Adrenal gland (tissue), 12 donors: Measurements from ENCODE around the gene DHPS. TPM values are rescaled to one million over a fixed set of nuclear protein-coding genes. Genes with fewer than 3 reads are reported as not detected.

ENCODE experiments used
- DNase-seq, 7 donors: peaks; one replicate each; pipeline ENCODE4 v3.0.0-alpha.2; 2019 to 2020
- H3K27ac ChIP-seq, 5 donors: fragments of 200-600 bp; sonication (generic) in 4 of 5; 1 replicate in 3 of 5; 2 replicates in 2 of 5; pipeline versions ENCODE4 v1.5.1 to v1.8.0; 2016 to 2020; ENCODE audit warnings: mild to moderate bottlenecking in 1 of 5
- H3K27me3 ChIP-seq: fragments of 200-600 bp; 2 replicates; pipeline ENCODE4 v1.8.0; 2021
- H3K36me3 ChIP-seq, 2 donors: fragments of 200-600 bp; replicated peaks in 1 of 2; 1 replicate in 1 of 2; 2 replicates in 1 of 2; pipeline versions ENCODE4 v1.5.1 to v1.8.0; 2018 to 2022
- H3K4me1 ChIP-seq, 2 donors: fragments of 200-600 bp; replicated peaks in 1 of 2; 1 replicate in 1 of 2; 2 replicates in 1 of 2; pipeline versions ENCODE4 v1.5.1 to v1.8.0; 2018 to 2021
- H3K4me3 ChIP-seq, 4 donors: fragments of 200-600 bp; sonication (generic) in 3 of 4; one replicate each; pipeline ENCODE4 v1.5.1; 2016 to 2018
- H3K9me3 ChIP-seq, 3 donors: fragments of 200-600 bp; sonication (generic) in 1 of 3; replicated peaks in 1 of 3; 1 replicate in 2 of 3; 2 replicates in 1 of 3; pipeline versions ENCODE4 v1.5.1 to v1.8.0; 2016 to 2021
- POLR2A ChIP-seq, 2 donors: fragments of 450-650 bp; IDR thresholded peaks; one replicate each; pipeline ENCODE4 v1.6.1; 2017; ENCODE audit warnings: antibody characterized with exemption in 2 of 2, mild to moderate bottlenecking in 2 of 2, moderate library complexity in 1 of 2
- WGBS, 4 donors: extraction: QIAGEN DNeasy Blood & Tissue Kit in 2 of 4; methylation state at CpG; one replicate each; pipeline versions ENCODE4 v1.1.5 to v1.1.7; 2013 to 2017; 5-methylcytosine and 5-hydroxymethylcytosine counted together
- intact Hi-C, 2 donors: fragments of 100-400 bp; cut with DNase I; formaldehyde crosslinking; loops; one replicate each; pipeline versions ENCODE4 v1.14.1 to v1.15.0; 2022 to 2023
- polyA plus RNA-seq, 3 donors: library from polyadenylated mRNA; stranded (reverse); fragments of 200-250 nt in 2 of 3; fragments of 350-450 nt in 1 of 3; fragmentation: Illumina TruSeq in 1 of 3; extraction: RNeasy Lipid Tissue Mini Kit (QIAGEN cat#74804) in 1 of 3; gene quantifications; one replicate each; pipeline ENCODE4 v1.2.3, GENCODE V29; 2013 to 2014
- small RNA-seq, 2 donors: library from RNA; depleted of rRNA; stranded (forward); fragments of <200 nt; gene quantifications; one replicate each; pipeline ENCODE3, GENCODE V24; 2016
- total RNA-seq, 9 donors: library from RNA; depleted of rRNA in 4 of 9; stranded (reverse); fragments of >200 nt in 4 of 9; fragments of 120-200 nt in 1 of 9; fragmentation: NEBNext Ultra II Directional in 1 of 9; extraction: Animal tissue kit (Norgen Biotek cat#: 25700) in 1 of 9; gene quantifications; one replicate each; pipeline versions ENCODE4 v1.1.0 to v1.2.4, GENCODE V29; 2013 to 2023
- TF ChIP-seq, protein P1 (sequence below), 6 experiments: fragments of 450-650 bp in 4 of 6; fragments of 200-600 bp in 2 of 6; sonication (generic) in 1 of 6; IDR thresholded peaks; 1 replicate in 5 of 6; 2 replicates in 1 of 6; pipeline versions ENCODE4 v1.5.1 to v1.8.0; 2016 to 2021; ENCODE audit warnings: antibody characterized with exemption in 6 of 6, mild to moderate bottlenecking in 2 of 6, moderate library complexity in 1 of 6
- donor health status: healthy with polysubstance abuse.
- donor health status: Bipolar disorder and iron deficiency.
- donor health status: DM: yes; HTN: yes; CAD: no.
- donor health status: DM: no; HTN: no; CAD: no.
- donor health status: DM: no; HTN: no; CAD: no.
- donor health status: DM: yes; HTN: yes; CAD: no.

Gene DHPS
- total and polyA plus RNA-seq, 12 donors, result 64.5 to 197 (median 124) TPM

DNA sequence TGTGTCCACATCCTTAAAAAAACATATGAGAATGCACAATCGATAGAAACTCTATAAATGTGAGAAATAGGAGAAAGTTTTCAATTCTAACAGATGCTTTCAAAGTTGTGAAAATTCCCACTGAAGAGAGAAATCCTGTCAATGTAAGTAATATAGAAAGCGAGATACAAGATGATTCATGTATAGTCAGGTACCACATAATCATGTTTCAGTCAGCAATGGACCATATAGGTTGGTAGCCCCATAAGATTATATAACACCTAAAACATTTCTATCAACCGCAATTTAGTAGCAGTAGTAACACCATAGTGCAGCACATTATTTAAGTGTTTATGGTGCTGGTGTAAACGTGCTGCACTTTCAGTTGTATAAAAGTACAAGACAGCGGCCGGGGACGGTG, 52.5 kb downstream of the DHPS start:
- peaks cover 0 to 8% (median 6%) of the 10 kb centered on the region in 3 donors for H3K9me3 ChIP-seq
- no peak for DNase-seq
- no peaks in the 10 kb centered on the region for H3K4me1 ChIP-seq
- H3K27me3 ChIP-seq, result no peaks in the 10 kb centered on the region
- peaks cover 6 to 47% of the 10 kb centered on the region in 2 donors for H3K36me3 ChIP-seq
- no peak overlapping the region for H3K4me3 ChIP-seq
- 87 to 98% (median 96%) methylated on average over 7 of the region's 7 CpGs for WGBS, 4 donors
- H3K27ac ChIP-seq, result no peak overlapping the region
- intact Hi-C loops, result no loop called here
- TF ChIP-seq, protein P1, sequence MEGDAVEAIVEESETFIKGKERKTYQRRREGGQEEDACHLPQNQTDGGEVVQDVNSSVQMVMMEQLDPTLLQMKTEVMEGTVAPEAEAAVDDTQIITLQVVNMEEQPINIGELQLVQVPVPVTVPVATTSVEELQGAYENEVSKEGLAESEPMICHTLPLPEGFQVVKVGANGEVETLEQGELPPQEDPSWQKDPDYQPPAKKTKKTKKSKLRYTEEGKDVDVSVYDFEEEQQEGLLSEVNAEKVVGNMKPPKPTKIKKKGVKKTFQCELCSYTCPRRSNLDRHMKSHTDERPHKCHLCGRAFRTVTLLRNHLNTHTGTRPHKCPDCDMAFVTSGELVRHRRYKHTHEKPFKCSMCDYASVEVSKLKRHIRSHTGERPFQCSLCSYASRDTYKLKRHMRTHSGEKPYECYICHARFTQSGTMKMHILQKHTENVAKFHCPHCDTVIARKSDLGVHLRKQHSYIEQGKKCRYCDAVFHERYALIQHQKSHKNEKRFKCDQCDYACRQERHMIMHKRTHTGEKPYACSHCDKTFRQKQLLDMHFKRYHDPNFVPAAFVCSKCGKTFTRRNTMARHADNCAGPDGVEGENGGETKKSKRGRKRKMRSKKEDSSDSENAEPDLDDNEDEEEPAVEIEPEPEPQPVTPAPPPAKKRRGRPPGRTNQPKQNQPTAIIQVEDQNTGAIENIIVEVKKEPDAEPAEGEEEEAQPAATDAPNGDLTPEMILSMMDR (IDR thresholded peaks at IDR 0.05), result no peak
- no peak for TF ChIP-seq POLR2A (IDR thresholded peaks at IDR 0.05)

DNA sequence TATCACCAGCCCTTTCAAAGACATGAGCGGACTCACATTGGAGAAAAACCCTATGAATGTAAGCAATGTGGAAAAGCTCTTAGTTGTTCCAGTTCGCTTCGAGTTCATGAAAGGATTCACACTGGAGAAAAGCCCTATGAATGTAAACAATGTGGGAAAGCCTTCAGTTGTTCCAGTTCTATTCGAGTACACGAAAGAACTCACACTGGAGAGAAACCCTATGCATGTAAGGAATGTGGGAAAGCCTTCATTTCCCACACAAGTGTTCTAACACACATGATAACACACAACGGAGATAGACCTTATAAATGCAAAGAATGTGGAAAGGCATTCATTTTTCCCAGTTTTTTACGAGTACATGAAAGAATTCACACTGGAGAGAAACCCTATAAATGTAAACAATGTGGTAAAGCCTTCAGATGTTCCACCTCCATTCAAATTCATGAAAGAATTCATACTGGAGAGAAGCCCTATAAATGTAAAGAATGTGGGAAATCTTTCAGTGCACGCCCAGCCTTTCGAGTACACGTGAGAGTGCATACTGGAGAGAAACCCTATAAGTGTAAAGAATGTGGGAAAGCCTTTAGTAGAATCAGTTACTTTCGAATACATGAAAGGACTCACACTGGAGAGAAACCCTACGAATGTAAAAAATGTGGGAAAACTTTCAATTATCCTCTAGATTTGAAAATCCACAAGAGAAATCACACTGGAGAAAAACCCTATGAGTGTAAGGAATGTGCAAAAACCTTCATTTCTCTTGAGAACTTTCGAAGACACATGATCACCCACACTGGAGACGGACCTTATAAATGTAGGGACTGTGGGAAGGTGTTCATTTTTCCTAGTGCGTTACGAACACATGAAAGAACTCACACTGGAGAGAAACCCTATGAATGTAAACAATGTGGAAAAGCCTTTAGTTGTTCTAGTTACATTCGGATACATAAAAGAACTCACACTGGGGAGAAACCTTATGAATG, 53.3 kb downstream of the DHPS start:
- Histone ChIP-seq H3K27ac (no peak overlapping the region), H3K4me3 (no peak overlapping the region), H3K9me3 (peaks cover 0 to 8% (median 6%) of the 10 kb centered on the region in 3 donors), H3K36me3 (peaks cover 6 to 51% of the 10 kb centered on the region in 2 donors), H3K27me3 (no peaks in the 10 kb centered on the region), H3K4me1 (no peaks in the 10 kb centered on the region)
- TF ChIP-seq, protein P1 (IDR thresholded peaks at IDR 0.05), result no peak
- no peak for TF ChIP-seq POLR2A (IDR thresholded peaks at IDR 0.05)
- no peak for DNase-seq
- WGBS, 4 donors, result 96 to 98% (median 97%) methylated on average over 17 of the region's 17 CpGs
- intact Hi-C loops, result no loop called here

DNA sequence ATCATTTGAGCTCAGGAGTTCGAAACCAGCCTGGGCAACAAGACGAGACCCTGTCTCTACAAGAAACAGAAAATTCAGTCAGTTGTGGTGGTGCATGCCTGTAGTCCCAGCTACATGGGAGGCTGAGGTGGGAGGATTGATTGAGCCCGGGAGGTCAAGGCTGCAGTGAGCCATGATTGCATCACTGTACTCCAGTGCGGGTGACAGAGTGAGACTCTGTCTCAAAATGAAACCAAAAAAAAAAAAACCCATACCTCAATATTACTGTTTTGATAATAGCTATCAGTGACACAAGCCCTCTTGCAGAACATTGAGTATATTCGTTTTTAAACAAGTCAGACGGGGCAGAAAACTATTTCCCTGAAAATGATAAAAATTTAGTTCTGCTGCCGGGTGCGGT, 54.7 kb downstream of the DHPS start:
- H3K36me3 ChIP-seq, result peaks cover 6 to 51% of the 10 kb centered on the region in 2 donors
- H3K9me3 ChIP-seq, result peaks cover 0 to 8% (median 6%) of the 10 kb centered on the region in 3 donors
- WGBS, 4 donors, result 82 to 97% (median 94%) methylated on average over 8 of the region's 8 CpGs
- intact Hi-C loops, result no loop called here
- no peak for DNase-seq
- no peaks in the 10 kb centered on the region for H3K27me3 ChIP-seq
- no peak overlapping the region for H3K27ac ChIP-seq
- H3K4me1 ChIP-seq, result no peaks in the 10 kb centered on the region
- no peak overlapping the region for H3K4me3 ChIP-seq
- TF ChIP-seq, protein P1 (IDR thresholded peaks at IDR 0.05), result no peak
- no peak for TF ChIP-seq POLR2A (IDR thresholded peaks at IDR 0.05)

Small RNA genes lying within 50 kb of the gene (small RNA-seq; reads per million reads assigned to genes)
- 22.6 to 30.7 reads per million in 2 donors for gene SNORD41

Other genes with a start within 250 kb of the DHPS start
- gene ZNF443, start 240.9 kb downstream of the DHPS start, total RNA-seq, result 1 to 10 TPM in 8 of 9 donors, under 1 TPM in 1; 0.72 to 5.5 (median 3.3) TPM
- 1 to 10 TPM; 2.3 to 8.2 (median 3.7) TPM for gene ZNF443, start 240.9 kb downstream of the DHPS start, polyA plus RNA-seq
- gene ZNF709, start 197.1 kb downstream of the DHPS start, total RNA-seq, result 1 to 10 TPM; 1.4 to 5.4 (median 4.3) TPM
- 1 to 10 TPM; 1.2 to 2.9 (median 1.9) TPM for gene ZNF709, start 197.1 kb downstream of the DHPS start, polyA plus RNA-seq
- gene ZNF564, start 130.4 kb downstream of the DHPS start, total RNA-seq, result 10 to 100 TPM in 3 of 9 donors, 1 to 10 TPM in 6; 3.4 to 10.5 (median 9.8) TPM
- gene ZNF564, start 130.4 kb downstream of the DHPS start, polyA plus RNA-seq, result 10 to 100 TPM in 1 of 3 donors, 1 to 10 TPM in 2; 4.3 to 12.5 (median 7.8) TPM
- gene ZNF490, start 71.1 kb downstream of the DHPS start, total RNA-seq, result 10 to 100 TPM in 2 of 9 donors, 1 to 10 TPM in 7; 5.3 to 10.9 (median 6.8) TPM
- gene ZNF490, start 71.1 kb downstream of the DHPS start, polyA plus RNA-seq, result 1 to 10 TPM in 1 of 3 donors, under 1 TPM in 2; 0.34 to 2.6 (median 0.97) TPM
- gene ZNF791, start 71.0 kb downstream of the DHPS start, total RNA-seq, result 10 to 100 TPM in 7 of 9 donors, 1 to 10 TPM in 2; 6.9 to 33.4 (median 17.7) TPM
- gene ZNF791, start 71.0 kb downstream of the DHPS start, polyA plus RNA-seq, result 10 to 100 TPM in 1 of 3 donors, 1 to 10 TPM in 2; 6.0 to 21.9 (median 7.3) TPM
- gene MAN2B1, start 15.1 kb downstream of the DHPS start, total RNA-seq, result 100 to 1,000 TPM in 6 of 9 donors, 10 to 100 TPM in 3; 25.0 to 131 (median 111) TPM
- 100 to 1,000 TPM in 2 of 3 donors, 10 to 100 TPM in 1; 19.5 to 194 (median 152) TPM for gene MAN2B1, start 15.1 kb downstream of the DHPS start, polyA plus RNA-seq
- gene WDR83, start 15.1 kb downstream of the DHPS start, total RNA-seq, result 10 to 100 TPM; 10.6 to 20.5 (median 13.9) TPM
- 10 to 100 TPM in 2 of 3 donors, 1 to 10 TPM in 1; 3.9 to 68.5 (median 56.1) TPM for gene WDR83, start 15.1 kb downstream of the DHPS start, polyA plus RNA-seq
- not detected for gene GNG14, start 6.1 kb upstream of the DHPS start, total RNA-seq
- not detected for gene GNG14, start 6.1 kb upstream of the DHPS start, polyA plus RNA-seq
- 10 to 100 TPM in 5 of 9 donors, 1 to 10 TPM in 4; 6.9 to 14.7 (median 11.1) TPM for gene FBXW9, start 14.8 kb upstream of the DHPS start, total RNA-seq
- 1 to 10 TPM; 2.1 to 6.8 (median 6.4) TPM for gene FBXW9, start 14.8 kb upstream of the DHPS start, polyA plus RNA-seq
- 100 to 1,000 TPM in 2 of 9 donors, 10 to 100 TPM in 7; 24.5 to 104 (median 78.0) TPM for gene TNPO2, start 42.1 kb upstream of the DHPS start, total RNA-seq
- gene TNPO2, start 42.1 kb upstream of the DHPS start, polyA plus RNA-seq, result 10 to 100 TPM; 43.4 to 99.2 (median 58.4) TPM
- gene TRIR, start 52.8 kb upstream of the DHPS start, total RNA-seq, result 100 to 1,000 TPM; 125 to 423 (median 195) TPM
- gene TRIR, start 52.8 kb upstream of the DHPS start, polyA plus RNA-seq, result 100 to 1,000 TPM; 162 to 405 (median 338) TPM
- 10 to 100 TPM; 75.3 to 97.7 (median 82.5) TPM for gene GET3, start 55.6 kb upstream of the DHPS start, total RNA-seq
- 10 to 100 TPM; 50.3 to 74.1 (median 56.7) TPM for gene GET3, start 55.6 kb upstream of the DHPS start, polyA plus RNA-seq
- gene BEST2, start 69.9 kb upstream of the DHPS start, total RNA-seq, result not detected
- gene BEST2, start 69.9 kb upstream of the DHPS start, polyA plus RNA-seq, result not detected
- gene HOOK2, start 93.7 kb upstream of the DHPS start, total RNA-seq, result 10 to 100 TPM; 10.2 to 38.3 (median 25.5) TPM
- gene HOOK2, start 93.7 kb upstream of the DHPS start, polyA plus RNA-seq, result 10 to 100 TPM in 2 of 3 donors, 1 to 10 TPM in 1; 6.3 to 99.7 (median 69.3) TPM
- 100 to 1,000 TPM in 8 of 9 donors, 10 to 100 TPM in 1; 46.9 to 594 (median 351) TPM for gene JUNB, start 109.6 kb upstream of the DHPS start, total RNA-seq
- gene JUNB, start 109.6 kb upstream of the DHPS start, polyA plus RNA-seq, result 100 to 1,000 TPM in 2 of 3 donors, 1 to 10 TPM in 1; 4.2 to 291 (median 104) TPM
- gene PRDX2, start 119.9 kb upstream of the DHPS start, total RNA-seq, result 1,000 to 10,000 TPM in 3 of 9 donors, 100 to 1,000 TPM in 6; 597 to 1,660 (median 849) TPM
- 100 to 1,000 TPM; 146 to 957 (median 364) TPM for gene PRDX2, start 119.9 kb upstream of the DHPS start, polyA plus RNA-seq
- gene THSD8, start 120.2 kb upstream of the DHPS start, total RNA-seq, result 1 to 10 TPM in 5 of 9 donors, not detected in 4; 1.8 to 8.6 (median 4.7) TPM
- gene THSD8, start 120.2 kb upstream of the DHPS start, polyA plus RNA-seq, result 1 to 10 TPM; 3.5 to 5.6 (median 4.4) TPM
- gene RNASEH2A, start 124.7 kb upstream of the DHPS start, total RNA-seq, result 10 to 100 TPM in 1 of 9 donors, 1 to 10 TPM in 8; 2.8 to 11.5 (median 6.6) TPM
- 1 to 10 TPM; 1.8 to 4.3 (median 3.4) TPM for gene RNASEH2A, start 124.7 kb upstream of the DHPS start, polyA plus RNA-seq
- 1 to 10 TPM in 3 of 9 donors, under 1 TPM in 1, not detected in 5; 0.23 to 5.2 (median 2.9) TPM for gene RTBDN, start 152.7 kb upstream of the DHPS start, total RNA-seq
- 10 to 100 TPM in 1 of 3 donors, 1 to 10 TPM in 2; 2.0 to 16.4 (median 4.5) TPM for gene RTBDN, start 152.7 kb upstream of the DHPS start, polyA plus RNA-seq
- gene MAST1, start 156.6 kb upstream of the DHPS start, total RNA-seq, result 1 to 10 TPM in 8 of 9 donors, under 1 TPM in 1; 0.72 to 6.9 (median 3.0) TPM
- 10 to 100 TPM in 1 of 3 donors, 1 to 10 TPM in 2; 1.3 to 29.6 (median 4.7) TPM for gene MAST1, start 156.6 kb upstream of the DHPS start, polyA plus RNA-seq
- 10 to 100 TPM in 8 of 9 donors, 1 to 10 TPM in 1; 3.3 to 83.4 (median 53.8) TPM for gene DNASE2, start 199.6 kb upstream of the DHPS start, total RNA-seq
- gene DNASE2, start 199.6 kb upstream of the DHPS start, polyA plus RNA-seq, result 10 to 100 TPM; 13.6 to 22.2 (median 17.9) TPM
- under 1 TPM in 2 of 9 donors, not detected in 7; 0.23 to 0.83 TPM for gene KLF1, start 205.3 kb upstream of the DHPS start, total RNA-seq
- gene KLF1, start 205.3 kb upstream of the DHPS start, polyA plus RNA-seq, result under 1 TPM in 1 of 3 donors, not detected in 2; 0.24 TPM
- gene GCDH, start 209.3 kb upstream of the DHPS start, total RNA-seq, result 10 to 100 TPM; 23.7 to 78.4 (median 35.3) TPM
- 10 to 100 TPM; 16.2 to 26.9 (median 22.5) TPM for gene GCDH, start 209.3 kb upstream of the DHPS start, polyA plus RNA-seq
- gene SYCE2, start 237.4 kb upstream of the DHPS start, total RNA-seq, result under 1 TPM in 2 of 9 donors, not detected in 7; 0.78 to 0.91 TPM
- gene SYCE2, start 237.4 kb upstream of the DHPS start, polyA plus RNA-seq, result under 1 TPM; 0.16 to 0.24 (median 0.20) TPM